GM21528 (cell line): ENCODE data around the gene CD79A.

Experiments used
- ATAC-seq: cut with Tn5 transposase; IDR thresholded peaks from one replicate; pipeline ENCODE4 v1.9.1; 2021; ENCODE audit warnings: mild to moderate bottlenecking, moderate library complexity; ENCODE audit not compliant: unreplicated experiment, low FRiP score

Gene CD79A

DNA sequence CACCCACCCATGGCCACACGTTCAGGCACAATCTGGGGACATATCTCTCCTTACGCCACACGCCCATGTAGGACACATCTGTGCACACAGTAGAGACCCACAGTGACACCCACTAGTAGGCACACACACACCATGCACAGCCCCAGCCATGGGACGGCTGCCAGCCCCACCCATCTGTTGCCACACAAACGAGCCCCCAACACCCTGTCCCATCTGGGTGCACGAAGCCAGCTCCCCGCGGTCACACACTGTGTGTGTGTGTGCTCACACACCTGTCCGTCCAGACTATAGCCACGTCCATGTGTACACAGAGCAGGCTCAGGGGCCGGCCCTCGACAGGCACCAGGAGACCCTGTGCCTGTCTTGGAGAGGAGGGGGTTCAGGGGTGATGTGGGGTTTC is 40.6 kb downstream of the CD79A start:
- ATAC-seq = no peak

DNA sequence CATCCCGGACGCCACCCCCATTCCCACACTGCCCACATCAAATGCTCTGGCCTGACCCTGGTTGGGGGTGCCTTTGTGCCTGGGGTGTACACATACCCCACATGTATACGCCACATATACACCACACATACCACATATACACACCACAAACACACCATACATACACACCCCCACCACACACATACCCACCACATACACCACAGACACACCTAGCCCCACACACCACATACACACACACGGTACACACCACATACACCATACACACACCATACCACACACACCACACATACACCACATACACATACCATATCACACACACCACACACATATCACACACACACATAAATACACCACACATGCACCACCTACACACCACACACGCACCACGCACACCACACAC is 41.0 kb downstream of the CD79A start:
- no peak for ATAC-seq

DNA sequence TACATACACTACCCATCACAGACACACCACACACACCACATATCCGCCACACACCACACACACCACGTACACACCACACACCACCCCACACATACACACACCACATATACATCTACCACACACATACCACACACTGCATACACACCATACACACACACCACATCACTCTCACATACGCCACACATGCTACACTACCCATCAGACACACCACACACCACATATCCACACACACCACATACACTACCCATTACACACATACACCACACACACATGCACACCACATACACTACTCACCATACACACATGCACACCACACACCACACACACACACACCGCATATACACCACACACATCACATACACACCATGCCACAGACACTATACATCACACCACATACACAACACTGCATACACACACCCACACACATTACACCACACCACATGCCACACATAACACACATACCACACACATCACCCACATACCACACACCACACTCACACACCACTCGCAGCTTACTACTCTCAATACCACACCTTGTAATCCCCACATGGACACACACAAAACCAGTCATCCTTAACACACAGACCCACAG is 41.7 kb downstream of the CD79A start:
- ATAC-seq = no peak

DNA sequence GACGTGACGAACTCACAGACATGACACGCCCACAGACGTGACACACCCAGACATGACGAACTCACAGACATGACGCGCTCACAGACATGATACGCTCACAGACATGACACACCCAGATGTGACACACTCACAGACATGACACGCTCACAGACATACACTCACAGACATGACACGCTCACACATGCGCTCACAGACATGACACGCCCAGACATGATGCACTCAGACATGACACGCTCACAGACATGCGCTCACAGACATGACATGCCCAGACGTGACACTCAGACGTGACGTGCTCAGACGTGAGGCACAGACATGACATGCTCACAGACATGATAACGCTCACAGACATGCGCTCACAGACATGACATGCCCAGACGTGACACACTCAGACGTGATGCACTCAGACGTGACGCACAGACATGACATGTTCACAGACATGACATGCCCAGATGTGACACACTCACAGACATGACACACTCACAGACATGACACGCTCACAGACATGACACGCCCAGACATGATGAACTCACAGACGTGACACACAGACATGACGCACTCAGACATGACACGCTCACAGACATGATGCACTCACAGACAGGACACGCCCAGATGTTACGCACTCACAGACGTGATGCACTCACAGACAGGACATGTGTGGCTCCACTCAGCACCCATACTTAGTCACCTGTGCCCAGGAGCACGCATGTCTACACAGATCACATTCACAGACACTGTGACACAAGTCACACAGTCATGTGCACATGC is 43.1 kb downstream of the CD79A start:
- no peak for ATAC-seq

DNA sequence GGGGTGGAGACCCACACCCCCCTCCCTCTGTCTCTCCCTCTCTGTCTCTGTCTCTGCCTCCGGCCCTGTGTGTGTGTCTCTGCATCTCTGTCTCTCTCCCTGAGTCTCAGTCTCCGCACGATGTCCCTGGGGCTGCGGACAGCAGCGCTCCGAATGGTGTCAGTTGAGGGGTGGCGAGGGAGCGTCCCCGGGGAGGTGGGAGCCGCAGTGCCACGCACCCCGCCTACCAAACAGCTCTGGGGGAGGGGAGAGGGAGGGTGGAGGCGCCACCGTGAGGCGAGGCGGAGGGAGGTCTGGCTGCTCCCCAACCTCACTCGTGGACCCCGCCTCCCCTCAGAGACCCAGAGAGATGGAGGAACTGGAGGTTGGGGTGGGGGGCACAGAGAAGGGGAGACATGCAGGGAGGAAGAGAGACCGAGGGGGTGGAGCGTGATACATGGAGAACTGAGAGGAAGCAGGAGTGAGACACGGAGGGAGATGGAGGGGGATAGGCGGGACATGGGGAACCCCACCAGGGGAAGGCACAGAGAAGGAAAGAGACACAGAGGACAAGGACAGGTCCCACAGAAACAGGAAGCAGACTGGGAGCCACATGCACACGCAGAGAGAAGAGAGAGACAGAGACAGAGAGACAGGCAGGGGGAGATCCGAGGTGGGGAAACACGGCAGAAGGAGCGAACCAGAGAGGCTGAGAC is 44.0 kb downstream of the CD79A start:
- no peak for ATAC-seq

DNA sequence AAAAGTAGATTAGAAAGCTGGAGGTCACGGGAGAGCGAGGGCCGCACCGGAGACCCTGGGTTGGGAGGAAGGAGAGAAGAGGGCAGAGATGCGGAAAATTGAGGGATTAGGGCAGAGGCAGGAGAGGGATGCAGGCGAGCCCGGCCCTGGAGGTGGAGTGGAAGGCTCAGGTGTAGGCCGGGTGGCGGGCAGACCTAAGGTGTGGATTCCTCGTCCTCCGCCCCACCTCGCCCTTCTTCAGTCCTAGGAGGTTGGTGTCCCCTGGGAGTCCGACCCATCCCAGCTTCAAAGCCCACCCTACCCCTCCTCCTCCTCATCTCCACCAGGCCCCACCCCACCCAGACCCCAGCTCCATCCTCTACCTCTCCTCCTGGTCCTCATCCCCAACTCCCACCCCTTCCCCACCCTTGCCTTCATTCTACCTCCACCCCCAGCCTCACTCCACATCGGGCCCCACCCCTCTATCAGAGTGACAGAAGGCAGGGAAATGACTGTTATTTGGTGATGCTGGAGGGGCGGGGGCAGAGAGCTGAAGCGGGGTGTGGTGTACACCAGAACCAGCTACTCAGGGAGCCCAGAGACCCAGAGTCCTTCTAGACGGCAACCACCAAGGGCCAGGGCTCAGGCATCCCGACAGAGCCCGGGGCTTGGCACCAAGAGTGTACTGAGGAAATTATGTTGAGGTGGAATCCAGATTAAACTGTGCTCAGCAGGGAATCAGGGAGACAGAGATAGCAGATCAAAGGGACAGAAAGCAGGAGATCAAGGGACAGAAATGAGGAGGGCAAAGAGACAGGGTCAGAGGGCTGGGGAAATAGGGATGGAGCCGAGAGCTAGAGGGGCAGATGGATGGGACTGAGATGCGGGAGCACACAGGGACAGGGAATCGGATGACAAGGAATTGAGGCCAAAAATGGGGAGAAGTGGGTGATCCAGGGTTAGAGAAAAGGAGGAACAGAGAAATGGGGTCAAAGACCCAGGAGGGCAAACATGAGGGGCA is 44.8 kb downstream of the CD79A start:
- no peak for ATAC-seq

DNA sequence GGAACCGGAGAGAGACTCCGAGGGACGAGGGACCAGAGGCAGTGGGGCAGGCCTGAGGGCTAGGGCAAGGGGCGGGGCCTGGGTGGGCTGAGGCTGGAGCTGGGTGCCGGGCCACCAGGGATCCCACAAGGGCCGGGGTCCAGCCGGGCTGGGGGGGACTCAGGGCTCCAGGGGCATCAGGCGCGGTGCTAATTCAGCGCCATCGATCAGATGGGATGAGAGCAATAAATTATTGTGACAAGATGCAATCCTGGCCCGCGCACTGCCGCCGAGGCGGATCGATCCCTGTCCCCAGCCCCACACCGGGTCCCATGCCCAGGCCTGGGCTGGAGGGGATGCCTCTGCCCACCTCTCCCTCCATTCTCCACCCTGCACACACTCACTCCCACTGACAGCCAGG is 45.5 kb downstream of the CD79A start:
- ATAC-seq = no peak

DNA sequence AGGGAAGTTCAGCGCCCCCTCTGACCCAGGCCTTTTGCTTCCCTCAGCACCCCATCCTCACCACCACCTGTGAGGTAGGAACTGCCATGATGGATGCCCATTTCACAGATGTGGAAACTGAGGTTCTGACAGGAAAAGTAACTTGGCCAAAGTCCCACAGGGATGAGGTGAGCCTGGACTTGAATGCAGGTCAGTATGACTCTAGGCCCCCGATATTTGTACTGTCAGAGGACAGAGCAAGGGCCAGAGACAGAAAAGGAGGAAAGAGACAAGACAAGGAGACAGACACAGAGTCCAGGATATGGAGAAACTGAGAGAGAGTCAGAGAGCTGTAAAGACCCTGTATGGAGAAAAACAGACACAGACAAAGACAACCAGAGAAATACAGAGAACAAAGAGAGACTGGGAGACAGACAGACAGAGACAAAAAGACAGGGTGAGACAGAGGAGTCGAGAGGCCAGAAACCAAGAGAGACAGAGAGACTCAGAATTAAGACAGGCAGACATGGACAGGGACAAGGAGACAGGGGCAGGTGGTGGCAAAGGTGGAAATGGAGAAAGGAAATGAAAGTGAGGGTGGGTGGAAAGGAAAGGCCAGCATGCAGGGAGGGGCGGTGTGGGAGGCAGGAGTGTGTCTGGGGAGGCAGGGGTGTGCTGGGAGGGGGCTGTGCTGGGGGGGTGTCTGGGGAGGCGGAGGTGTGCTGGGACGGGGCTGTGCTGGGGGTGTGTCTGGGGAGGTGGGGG is 46.1 kb downstream of the CD79A start:
- no peak for ATAC-seq

DNA sequence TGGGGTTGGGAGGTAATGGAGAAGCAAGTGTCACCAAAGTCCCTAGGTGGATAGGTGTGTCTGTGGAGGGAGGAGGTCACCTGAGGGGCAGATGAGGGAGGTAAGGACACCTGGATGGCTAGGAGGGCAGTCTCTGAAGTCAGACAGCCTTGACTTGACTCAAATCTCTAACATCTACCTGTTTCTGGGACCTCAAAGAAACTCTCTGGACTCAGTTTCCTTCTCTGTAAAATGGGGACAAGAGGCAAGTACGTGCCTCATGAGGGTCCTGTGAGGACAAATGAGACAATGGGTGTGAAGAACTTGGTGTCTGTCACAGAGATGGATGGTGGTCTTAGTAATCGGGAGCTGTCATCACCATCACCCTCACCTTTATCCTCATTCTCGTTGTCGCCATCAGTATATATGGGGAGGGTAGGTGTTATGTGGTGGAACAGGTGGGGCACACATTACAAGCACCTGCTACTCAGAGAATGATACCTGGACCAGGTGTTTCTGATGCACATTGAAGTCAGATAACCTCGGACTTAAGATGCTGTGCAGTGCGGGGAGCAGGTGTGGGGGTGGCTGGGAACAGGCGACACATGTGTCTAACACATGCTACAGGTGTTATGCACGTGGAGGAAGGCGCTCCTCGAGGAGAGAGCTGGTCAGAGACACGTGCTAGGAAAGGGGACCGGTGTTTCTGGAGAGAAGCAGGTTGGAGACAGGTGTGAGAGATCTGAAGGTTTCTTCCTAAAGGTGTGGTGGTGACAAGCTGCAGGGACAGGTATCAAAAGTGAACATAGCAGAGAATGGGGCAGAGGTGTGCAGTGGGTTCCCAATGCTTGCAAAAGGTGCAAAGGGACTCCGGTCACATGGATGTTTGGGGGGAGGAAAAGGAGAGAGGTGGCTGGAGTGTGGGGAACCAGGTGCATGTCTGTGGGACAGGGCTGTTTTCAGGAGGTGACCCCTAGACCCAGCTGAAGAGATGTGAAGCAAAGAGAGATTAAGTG is 47.4 kb downstream of the CD79A start:
- ATAC-seq = no peak

DNA sequence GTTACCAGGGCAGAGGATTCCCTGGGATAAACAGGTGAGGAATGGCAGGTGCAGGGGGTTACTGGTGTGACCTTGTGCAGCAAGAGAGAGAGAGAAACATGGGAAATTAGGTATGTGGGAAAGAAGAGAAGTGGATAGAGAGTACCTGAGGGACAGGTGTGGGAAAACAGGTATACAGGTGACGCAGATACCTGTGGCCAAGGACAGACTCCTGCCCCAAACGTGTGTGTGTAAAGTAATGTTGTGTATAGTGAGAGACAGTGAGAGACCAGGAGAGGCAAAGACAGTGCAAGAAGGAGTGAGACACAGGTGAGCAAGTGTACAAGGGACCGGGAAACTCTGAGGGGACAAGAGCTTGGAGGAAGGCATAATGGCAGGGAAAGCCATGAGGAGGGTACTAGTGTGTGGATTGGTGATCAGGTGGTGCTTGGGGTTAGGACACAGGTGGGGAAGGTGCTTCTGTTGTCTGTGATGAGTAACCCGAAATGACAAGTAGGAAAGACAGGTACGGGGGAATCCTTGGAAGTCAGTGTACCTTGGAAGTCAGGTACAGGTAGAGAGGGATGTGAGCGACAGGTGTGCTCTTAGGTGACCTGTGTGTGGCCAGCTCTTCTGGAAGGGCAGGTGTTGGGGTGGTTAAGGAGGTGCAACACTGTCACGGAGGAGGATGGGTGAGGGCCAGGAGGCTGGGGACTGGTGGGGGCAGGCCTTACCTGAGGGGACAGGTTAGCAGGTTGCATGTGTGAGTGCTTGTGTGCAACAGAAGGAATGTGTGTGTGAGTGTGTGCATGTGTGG is 48.3 kb downstream of the CD79A start:
- no peak for ATAC-seq

DNA sequence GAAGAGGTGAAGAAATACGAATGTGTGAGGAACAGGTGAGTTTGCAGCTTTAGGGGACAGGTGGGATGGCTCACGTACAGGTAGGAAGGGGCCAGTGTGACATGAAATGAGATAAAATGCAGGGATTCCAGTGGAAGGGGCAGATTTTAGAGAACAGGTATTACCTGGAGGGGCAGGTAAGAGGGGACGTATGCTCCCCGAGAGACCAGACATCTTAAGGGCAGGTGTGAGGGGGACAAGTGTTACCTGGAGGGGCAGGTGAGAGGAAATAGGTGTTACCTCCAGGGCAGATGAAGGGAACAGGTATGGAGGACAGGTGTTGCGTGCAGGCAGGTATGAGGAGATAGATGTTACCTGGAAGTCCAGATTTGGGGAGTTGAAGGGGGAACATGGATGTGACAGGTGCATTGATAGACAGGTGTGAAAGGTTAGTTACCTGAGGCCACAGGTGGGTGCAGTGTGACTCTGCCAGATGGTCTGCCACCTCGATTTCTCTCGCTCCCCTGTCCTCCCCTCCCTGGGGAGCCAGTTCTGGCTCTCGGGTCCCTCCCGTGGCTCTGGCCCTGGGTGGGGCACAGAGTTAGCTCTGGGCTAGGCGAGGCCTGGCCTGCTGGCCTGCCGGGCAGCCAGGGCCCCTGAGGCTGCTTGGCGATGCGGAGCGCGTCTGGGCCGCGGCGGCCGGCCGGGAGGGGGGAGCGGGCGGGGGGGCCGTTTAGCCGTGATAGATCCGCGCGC is 49.1 kb downstream of the CD79A start:
- ATAC-seq = no peak

DNA sequence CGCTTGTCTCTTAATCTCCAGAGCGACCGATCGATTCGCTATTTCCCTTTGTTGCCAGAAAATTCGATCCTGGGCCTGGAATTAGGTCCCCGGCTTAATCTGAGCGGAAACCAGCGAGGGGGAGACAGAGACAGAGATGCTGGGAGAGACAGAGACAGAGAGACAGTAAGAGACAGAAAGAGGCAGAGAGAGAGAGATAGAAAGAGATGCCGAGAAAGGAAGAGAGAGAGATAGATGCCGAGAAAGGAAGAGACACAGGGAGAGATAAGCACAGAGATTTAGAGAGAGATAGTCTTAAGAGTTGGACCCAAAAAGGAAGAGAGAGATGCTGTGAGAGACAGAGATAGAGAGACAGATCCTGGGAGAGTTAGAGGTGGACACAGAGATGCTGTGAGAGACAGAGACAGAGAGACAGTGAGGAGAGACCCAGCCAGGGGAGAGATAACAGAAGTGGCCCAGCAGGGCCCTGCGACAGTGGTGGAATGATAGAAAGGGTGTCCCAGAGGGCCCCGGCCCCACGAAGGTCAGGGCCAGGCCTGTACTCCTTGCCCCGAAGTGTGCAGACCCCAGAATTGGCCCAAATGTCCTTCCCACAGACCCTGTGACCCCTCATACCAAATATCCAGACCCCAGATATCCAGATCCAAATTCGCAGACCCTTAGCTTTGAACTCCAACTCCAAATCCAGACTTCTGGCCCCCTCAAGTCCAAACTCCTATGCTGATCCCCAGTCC is 49.9 kb downstream of the CD79A start:
- ATAC-seq = no peak

DNA sequence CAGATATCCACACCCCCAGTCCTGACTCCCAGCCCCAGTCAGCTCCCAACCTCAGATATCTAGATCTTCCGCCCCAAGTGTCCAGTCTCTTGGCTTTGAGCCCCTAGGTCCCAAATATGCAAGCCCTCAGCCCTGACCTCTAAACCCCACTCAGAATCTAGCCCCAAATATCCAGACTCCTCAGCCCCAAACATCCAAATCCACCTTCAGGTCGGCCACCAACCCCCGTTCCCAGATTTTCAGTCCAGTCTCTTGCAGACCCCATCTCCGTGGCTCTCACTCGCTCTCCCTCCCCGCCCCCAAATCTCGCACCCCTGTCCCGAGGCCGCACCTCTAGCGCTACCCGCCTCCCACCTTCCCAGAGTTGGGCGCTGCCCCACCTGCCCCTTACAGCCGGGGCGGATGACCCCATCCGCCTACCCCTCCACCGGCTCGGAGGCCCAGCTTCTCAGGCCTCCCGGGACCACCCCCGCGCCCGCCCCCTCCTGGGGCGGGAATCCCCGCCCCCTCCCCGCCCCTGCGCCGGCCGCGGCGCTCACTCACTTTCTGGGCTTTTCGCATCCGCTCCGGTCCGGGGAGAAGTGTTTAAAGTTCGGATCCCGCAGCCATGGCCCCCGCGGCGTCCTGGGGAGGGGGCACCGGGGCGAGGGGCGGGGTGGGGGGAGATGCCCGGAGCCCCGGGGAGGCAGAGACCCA is 50.6 kb downstream of the CD79A start:
- no peak for ATAC-seq

DNA sequence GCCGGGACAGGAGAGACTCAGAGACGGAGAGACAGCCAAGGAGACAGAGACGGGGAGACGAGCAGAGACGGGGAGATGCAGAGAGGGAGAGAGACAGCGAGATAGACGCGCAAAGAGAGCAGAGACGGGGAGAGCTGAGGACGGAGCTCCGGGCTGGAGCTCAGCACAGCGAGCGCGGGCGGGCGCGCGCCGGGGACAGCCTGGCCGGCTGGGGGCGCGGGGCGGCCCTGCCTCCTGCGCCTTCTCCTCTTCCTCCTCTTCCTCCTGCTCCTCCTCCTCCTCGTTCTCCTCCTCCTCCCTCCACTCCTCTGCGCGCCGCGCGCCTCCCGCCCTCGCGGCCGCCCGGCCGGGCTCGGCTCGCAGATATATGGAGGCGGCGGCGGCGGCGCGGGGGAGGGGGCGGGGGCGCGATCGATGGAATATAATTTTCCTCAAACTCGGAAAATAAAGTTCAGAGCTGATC is 51.2 kb downstream of the CD79A start, which contains the start of gene ERFL:
TSS of gene ERFL (minus strand) at position 229 of the 463 bp plus-strand sequence. CDS start 15,530 bp downstream, outside the sequence.
- ATAC-seq = no peak

DNA sequence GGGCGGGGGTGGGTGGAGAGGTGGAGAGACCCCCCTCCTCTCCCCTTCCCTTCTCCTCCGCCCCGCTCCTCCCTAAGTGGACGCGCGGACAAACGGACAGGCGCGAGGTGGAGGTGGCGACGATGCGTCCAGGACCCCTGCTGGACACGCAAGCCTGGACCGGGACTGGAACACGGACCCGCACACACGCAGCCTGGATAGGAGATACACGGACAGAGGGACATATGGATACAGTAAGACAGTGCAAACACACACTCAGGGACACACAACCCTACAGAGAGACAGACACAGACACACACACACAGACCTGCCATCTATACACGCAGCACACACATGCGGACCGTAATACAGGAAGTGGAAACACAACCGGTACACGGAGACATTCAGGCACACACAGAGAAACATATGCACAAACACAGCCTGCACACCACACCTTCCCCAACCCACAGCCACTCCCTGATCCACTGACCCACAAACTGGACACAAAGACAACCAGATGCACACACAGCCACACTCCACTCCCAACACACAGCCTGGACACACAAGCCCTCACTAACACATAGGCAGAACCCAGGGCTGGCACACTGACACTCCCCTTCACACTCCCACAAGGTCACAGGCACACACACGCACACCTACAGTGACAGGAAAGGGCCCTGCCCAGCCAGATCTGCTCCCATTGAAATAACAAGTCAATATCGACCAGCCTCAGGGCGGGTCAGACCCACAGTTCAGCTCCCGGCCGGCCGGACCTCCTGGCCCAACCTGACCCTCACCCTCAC is 51.9 kb downstream of the CD79A start:
- ATAC-seq = no peak
